ENCODE data around the gene TOX3. TPM values are rescaled to one million over a fixed set of nuclear protein-coding genes. Genes with fewer than 3 reads are reported as not detected.

Gene TOX3
- total and polyA plus RNA-seq, 2 of the 8 experiments (the other 6 are each of a cell fraction or from before 2014, with no cell fraction given), result 16.7 to 31.2 TPM

- TF ChIP-seq RAD21 (IDR thresholded peaks at IDR 0.05 in 1 of 2, conservative IDR thresholded peaks at IDR 0.05 in 1 of 2; ENCODE audit: low read depth in 2 of 2, low read length in 2 of 2), result peak; percentile 49 to 60
Measured at GRCh38 chr16:52581530-52581929, 34.6 kb upstream of the TOX3 start (continued).

Data from H1 (cell line).